T-helper 2 cell (primary cell): ENCODE measurements around the gene METTL15.
"Not testable (repeated sequence)": the region's sequence is repeated elsewhere in the genome, so short reads cannot be mapped to it uniquely, and the experiment has no call there.

Source experiments
- DNase-seq, 5 experiments: peaks; one replicate each; pipeline versions ENCODE4 v3.0.0 to v3.0.0-alpha.2; 2012 to 2022

METTL15 gene

GRCh38 chr11:28303477-28304191, 195.4 kb downstream of the METTL15 start:
- no peak for DNase-seq

GRCh38 chr11:28315440-28315839, 207.3 kb downstream of the METTL15 start:
- DNase-seq = no peak

GRCh38 chr11:28318871-28319270, 210.7 kb downstream of the METTL15 start:
- DNase-seq = no peak

- no peak for DNase-seq
Observed at GRCh38 chr11:28323621-28324020, 215.4 kb downstream of the METTL15 start.

GRCh38 chr11:28332393-28332792, 224.2 kb downstream of the METTL15 start:
- not testable (repeated sequence) for DNase-seq

GRCh38 chr11:28337701-28338100, 229.5 kb downstream of the METTL15 start:
- no peak for DNase-seq

- DNase-seq = no peak
Observed at GRCh38 chr11:28338371-28338770, 230.2 kb downstream of the METTL15 start.

GRCh38 chr11:28339488-28339887, 231.3 kb downstream of the METTL15 start:
- DNase-seq = no peak

GRCh38 chr11:28342716-28343115, 234.5 kb downstream of the METTL15 start:
- peak in 1 of 5 experiments; percentile 1 for DNase-seq

- peak in 1 of 5 experiments; percentile 6 for DNase-seq
Observed at GRCh38 chr11:28343304-28344233, 235.4 kb downstream of the METTL15 start.

GRCh38 chr11:28346209-28346608, 238.0 kb downstream of the METTL15 start:
- no peak for DNase-seq

- no peak for DNase-seq
Observed at GRCh38 chr11:28346721-28347120, 238.5 kb downstream of the METTL15 start.

- DNase-seq = no peak
Observed at GRCh38 chr11:28347371-28347770, 239.2 kb downstream of the METTL15 start.

- DNase-seq = no peak
Observed at GRCh38 chr11:28350216-28350615, 242.0 kb downstream of the METTL15 start.

- no peak for DNase-seq
Observed at GRCh38 chr11:28353991-28354390, 245.8 kb downstream of the METTL15 start.

GRCh38 chr11:28366549-28367346, 258.6 kb downstream of the METTL15 start:
- DNase-seq = no peak

GRCh38 chr11:28378095-28378494, 269.9 kb downstream of the METTL15 start:
- not testable (repeated sequence) for DNase-seq
